DMS 273 treated with DMSO at 0.1 percent for 48 hours (cell line): ENCODE data around the gene YEATS4.
"Not testable (repeated sequence)": the region's sequence is repeated elsewhere in the genome, so short reads cannot be mapped to it uniquely, and the experiment has no call there.

Experiments used
- DNase-seq: peaks from one replicate; lab custom pipeline; 2025; lab: John Stamatoyannopoulos, UW

The YEATS4 gene

DNA sequence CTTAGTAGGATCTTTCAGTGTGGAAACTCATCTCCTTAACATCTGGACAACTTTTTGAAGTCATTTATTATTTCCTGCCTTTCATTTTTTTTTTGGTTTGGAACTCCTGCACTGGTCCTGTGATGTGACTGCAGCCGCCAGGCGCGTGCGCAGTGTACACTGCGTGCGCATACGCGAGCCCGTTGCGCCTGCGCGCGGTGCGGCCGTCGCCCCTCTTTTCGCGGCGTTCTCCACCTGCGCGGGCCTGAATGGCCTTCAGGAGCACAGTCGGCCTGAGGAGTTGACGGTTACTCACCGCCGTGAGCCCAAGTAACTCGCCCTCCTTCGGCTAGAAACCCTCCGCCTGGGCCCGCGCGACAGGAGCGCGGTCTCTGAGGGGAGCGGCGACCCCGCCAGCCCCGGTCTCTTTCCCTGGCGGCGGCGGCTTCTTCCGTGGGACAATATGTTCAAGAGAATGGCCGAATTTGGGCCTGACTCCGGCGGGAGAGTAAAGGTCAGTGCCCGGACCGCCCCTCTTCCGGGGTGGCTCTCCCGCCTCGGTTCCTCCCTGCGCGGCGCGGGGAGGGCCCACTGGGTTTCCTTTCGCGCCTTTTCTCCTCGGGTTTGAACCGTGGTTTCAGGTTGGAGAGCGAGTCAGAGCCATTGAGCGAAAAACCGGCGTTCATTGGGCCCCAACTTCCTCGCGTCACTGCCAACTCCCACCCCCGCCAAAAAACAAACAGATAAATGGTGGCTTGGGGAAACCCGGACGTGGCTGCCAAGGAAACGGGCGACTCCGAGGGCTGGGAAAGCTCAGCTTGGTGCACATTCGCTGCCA, at the start of gene YEATS4:
TSS of gene YEATS4 (plus strand) at position 213 of the 817 bp plus-strand sequence. CDS start at position 443, 230 bp downstream.
- DNase-seq, result peak; percentile 86

DNA sequence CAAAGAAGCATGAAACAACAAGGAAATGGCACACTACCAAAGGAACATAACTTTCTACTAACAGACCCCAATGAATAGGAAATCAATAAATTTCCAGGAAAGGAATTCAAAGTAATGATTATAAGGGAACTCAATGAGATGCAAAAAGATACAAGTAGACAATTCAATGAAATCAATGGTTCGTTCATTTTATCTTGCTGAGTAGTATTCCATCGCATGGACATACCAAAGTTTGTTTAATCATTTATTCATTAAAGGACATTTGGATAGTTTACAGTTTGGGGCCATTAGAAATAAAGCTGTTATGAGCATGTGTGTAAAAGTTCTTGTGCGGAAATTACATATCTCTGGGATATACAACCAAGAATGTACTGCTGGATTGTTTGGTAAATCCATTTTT, 46.3 kb upstream of the YEATS4 start:
- no peak for DNase-seq

DNA sequence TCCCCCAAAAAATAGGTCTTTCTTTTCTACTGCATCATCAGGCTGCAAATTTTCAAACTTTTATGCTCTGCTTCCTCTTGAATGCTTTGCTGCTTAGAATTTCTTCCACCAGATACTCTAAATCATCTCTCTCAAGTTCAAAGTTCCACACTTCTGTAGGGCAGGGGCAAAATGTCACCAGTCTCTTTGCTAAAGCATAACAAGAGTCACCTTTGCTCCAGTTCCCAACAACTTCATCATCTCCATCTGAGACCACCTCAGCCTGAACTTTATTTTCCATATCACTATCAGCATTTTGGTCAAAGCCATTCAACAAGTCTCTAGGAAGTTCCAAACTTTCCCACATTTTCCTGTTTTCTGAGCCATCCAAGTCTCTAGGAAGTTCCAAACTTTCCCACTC, 42.8 kb upstream of the YEATS4 start:
- DNase-seq, result not testable (repeated sequence)

DNA sequence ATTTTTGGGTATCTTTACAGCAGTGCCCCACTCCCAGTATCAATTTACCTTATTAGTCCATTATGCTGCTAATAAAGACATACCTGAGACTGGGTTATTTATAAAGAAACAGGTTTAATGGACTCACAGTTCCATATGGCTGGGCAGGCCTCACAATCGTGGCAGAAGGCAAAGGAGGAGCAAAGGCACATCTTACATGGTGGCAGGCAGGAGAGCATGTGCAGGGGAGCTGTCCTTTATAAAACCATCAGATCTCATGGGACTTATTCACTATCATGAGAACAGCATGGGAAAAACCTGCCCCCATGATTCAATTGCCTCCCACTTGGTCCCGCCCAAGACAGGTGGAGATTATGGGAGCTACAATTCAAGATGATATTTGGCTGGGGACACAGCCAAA, 42.3 kb upstream of the YEATS4 start:
- not testable (repeated sequence) for DNase-seq

DNA sequence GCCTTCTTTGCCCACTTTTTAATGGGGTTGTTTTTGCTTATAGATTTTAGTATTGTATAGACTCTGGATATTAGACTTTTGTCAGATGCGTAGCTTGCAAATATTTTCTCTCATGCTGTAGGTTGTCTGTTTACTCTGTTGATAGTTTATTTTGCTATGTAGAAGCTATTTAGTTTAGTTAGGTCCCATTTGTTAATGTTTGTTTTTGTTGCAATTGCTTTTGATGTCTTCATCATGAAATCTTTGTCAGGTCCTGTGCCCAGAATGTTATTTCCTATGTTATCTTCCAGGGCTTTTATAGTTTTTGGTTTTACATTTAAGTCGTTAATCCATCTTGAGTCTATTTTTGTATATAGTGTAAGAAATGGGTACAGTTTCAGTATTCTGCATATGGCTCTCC, 41.3 kb upstream of the YEATS4 start:
- DNase-seq, result no peak

DNA sequence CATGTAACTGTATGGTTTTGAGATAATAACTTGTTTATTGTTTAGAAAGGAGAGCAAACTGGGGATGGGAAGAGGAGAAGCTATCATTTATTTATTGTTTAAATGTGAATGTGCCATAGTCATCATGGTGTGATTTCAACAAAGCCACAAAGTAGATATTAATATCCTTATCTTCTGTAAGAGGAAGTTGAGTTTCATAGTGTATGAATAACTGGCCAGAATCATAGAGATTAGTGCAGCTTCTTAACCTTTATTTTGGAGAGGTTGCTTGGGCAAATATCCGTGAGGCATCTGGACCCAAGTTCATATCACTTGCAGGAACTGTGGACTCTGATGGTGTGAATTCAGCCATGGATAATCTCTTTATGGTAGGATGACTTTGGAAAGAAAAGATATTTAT, 38.2 kb upstream of the YEATS4 start:
- no peak for DNase-seq

DNA sequence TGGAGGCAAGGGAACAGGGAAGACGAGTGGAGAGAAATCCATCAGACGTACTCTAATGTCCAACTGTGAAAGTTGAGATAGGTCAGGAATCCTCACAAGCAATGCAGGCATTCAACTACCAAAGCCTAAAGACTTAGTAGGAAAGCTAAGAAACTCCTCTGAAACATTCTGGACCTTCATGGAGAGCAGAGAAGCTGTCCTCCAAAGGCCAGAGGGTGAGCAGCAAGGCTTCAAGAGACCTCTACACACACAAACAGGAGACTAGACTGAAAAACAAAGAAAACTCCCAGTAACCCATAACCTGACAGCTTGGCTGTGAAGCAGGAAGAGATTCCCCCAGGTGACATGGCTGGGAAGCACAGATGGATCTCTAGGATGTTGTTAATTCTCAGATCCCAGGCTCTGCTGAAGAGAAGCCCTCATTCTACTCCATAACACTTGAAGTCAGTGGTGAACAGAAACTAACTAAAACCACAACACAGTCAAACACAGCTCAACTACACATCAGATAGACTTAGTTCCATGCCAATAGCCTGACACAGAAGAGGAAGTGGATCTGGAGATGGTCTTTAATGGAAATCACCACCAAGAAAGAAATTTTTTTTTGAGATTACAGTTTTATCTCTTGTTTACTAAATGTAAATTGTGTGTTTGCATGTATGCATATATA, 34.6 kb upstream of the YEATS4 start:
- DNase-seq, result no peak

DNA sequence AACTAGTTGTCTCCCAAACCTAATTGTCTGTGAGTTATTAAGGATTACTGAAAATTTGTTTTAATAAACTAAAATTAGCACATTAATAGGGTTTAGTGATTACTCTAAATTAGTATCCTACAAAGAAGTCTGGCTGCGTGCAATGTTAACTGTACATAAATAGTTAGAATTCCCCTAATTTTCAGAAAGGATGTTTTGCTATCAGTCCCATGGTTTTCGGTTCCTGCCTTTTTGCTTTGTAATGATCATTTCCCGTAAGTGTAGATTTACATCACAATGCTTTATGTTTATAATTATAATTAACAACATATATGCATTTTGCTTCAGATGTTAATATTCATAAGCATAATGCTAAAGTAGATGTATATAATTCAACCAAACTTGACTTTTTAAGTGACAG, 31.1 kb upstream of the YEATS4 start:
- DNase-seq, result no peak

DNA sequence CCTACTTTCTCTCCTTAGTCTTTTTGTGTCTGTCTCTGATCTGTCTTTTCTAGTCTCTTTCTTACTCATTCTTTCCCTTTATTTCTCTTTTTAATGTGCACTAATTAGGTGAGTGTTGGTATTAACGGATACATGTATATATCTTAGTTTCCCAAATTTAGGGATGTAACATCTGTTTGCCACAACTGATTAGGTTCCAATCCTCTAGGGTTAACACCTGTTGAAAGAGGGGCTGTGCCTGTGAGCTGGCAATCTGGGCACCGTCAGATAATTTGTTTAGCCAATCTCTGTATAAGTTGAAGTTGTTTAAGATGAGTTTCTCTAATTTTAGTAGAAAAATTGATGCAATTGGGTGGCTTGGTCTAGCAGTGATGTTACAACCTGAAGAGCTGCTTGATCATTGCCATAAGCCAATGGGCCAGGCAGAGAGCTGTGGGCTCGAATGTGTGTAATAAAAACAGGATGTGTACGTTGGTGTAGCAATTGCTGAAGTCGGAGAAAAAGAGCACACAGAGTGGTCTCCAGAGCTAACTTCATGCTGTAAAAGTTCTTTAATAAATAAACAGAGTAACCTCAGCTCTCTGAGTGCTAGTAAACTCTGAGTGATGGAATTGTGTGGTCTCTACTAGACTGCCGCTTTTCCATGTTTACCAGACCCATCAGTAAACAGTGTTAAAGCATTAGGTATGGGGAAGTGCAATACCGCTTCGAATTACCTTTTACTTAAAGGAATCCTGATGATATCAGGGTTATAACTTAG, 29.7 kb upstream of the YEATS4 start:
- no peak for DNase-seq

DNA sequence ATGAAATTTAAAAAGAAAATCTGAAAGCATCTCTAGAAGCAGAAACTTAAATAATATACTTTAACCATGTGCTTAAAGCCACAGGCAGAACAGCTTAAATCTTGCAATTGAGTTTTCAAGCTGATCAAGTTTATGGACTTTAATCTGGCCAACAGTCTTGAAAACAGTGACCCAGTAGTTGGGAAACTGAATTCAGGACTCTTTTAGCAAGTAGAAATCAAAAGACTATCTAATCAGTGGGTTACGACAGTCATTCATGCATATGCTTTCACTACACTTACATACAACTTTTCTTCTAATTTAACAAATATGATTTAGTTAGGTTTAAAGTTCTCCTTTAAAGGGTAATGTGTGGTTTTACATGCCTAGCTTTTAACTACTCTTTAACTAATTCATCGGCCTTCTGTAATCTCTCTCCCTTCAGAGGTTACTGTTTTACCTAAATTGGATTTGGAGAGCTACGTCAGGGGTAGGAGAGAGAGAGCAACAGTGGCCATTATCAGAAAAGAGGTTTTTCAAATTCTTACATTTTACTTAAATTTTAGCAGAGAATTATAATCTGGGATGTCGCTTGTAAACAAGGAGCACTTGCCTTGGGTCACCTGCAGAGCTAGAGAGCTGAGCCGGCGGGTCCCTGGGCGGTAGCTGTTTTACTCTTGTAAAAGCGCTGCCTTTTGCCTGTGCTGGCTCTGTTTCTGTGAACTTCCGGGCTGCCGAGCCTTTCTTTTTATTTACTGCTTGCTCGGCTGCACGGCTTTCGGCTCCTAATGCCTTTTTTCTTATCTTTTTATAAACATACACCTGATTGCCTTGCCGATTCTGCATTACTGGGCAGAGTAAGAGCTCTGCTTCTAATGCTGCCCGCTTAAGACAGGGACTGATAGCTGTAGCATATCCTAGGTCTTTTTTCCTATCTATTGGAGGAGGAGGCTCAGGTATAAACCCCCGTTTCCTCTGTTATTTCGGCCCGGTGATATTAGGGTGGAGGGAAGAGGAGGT, 28.8 kb upstream of the YEATS4 start:
- DNase-seq, result no peak

DNA sequence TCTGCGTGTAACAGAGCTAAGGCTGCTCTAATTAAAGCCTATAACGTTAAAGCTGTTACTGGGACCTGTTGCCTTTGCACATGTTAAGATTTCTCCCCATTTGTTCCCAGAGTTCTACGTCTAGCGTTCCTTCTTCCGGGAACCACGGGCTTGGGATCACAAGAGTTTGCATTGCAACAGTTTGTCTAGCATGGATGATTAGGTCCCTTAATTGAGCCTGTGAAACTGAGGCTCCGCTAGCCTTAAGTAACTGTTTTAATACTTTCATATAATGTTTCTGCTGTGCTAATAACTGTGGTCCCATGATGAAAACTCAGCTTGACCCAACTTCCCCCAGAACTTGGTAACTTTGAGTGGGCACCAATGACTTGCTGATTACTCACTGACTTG, 28.0 kb upstream of the YEATS4 start:
- DNase-seq, result no peak

DNA sequence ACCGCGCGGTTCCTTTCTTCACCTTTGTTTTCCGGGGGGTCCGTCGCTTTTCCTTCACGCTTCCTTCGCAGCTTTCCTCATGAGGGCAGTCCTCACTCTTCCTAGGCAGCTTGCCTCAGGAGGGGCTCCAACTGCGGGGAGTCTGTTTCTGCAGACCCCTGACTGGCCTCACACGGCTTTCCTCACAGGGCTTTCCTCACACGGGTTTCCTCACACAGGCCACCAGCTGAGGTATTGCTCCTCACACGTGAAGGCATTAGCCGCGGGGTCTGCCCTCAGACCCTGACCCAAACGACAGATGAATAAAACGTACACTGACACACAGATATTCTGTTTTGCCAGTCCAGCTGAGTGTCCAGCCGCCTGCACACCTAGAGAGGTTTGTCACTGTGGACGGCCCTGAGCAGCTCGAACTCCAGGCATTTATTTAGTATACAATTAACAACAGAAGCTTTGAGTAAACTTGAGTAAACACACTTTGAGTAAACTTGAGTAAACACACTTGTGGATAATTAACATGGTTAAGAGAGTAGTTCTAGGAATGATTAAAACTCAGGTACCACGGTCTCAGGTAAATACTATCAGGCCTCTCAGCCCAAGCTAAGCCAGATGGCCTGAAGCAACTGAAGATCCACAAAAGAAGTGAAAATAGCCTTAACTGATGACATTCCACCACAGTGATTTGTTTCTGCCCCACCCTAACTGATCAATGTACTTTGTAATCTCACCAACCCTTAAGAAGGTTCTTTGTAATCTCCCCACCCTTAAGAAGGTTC, 27.4 kb upstream of the YEATS4 start:
- no peak for DNase-seq

DNA sequence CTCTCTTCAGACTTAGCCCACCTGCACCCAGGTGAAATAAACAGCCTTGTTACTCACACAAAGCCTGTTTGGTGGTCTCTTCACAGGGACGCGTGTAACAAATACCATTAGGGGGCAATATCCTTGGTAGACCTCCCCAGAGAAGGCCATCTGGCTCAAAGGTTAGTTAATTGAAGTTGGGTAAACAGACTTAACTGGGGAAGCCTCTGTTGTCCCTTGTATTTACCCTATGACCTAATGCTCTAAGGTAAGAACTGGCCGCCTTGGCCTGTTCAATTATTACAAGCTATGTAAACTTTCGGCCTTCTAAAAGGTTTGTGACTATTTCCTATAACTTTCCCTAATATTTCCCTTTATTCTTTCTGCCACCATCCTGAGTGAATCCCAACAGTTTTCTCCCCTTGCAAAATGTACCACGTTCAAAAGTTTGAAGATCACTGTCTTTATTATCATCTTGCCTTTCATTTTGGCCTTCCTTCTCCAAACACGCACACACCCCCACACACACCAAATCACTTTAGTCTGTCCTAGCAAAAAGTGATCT, 26.7 kb upstream of the YEATS4 start:
- DNase-seq, result no peak

DNA sequence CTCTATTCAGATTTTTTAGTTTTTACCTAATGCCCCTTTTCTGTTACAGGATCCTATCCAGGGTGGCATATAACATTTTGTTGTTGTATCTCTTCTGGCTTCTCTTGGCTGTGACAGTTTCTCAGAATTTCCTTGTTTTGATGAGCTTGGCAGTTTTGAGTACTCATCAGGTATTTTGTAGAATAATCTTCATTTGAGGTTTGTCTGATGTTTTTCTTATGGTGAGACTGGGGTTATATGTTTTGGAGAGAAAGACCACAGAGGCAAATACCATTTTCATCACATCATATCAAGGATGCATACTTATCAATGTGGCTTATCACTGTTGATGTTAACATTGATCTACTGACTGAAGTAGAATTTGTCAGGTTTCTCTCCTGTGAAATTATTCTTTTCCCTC, 25.4 kb upstream of the YEATS4 start:
- no peak for DNase-seq

DNA sequence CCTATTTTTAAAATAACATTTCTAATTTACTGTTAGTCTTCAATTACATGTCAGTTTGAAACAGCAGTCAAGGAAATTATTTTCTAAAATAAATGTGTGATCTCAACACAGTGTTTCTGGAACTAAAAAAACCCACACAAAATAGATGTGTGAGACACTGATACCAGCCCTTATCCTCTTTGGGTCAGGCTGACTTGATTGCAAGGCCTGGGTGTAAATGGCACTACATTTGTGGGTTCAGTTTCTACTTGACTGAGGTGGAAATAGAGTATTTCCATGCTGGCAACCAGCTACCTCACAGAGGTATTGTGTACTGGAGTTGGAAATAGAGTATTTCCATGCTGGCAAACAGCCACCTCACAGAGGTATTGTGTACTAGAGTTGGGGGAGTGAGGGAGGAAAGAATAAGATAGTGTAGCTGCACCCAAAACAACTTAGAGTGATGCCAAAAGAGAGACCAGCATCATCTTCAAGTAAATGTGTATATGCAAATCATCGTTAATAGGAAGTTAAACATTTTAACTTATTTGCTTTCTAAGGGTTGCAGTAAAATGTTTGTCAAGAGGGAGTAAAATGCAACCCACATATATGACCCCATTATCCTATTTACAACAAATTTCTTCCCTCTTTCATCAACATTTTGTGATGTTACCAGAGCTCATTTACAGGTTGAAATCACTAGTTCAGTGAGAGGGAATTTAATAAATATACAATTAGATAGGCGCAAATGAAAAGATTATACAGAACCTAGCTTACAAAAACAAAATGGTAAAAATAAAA, 22.0 kb upstream of the YEATS4 start:
- no peak for DNase-seq

DNA sequence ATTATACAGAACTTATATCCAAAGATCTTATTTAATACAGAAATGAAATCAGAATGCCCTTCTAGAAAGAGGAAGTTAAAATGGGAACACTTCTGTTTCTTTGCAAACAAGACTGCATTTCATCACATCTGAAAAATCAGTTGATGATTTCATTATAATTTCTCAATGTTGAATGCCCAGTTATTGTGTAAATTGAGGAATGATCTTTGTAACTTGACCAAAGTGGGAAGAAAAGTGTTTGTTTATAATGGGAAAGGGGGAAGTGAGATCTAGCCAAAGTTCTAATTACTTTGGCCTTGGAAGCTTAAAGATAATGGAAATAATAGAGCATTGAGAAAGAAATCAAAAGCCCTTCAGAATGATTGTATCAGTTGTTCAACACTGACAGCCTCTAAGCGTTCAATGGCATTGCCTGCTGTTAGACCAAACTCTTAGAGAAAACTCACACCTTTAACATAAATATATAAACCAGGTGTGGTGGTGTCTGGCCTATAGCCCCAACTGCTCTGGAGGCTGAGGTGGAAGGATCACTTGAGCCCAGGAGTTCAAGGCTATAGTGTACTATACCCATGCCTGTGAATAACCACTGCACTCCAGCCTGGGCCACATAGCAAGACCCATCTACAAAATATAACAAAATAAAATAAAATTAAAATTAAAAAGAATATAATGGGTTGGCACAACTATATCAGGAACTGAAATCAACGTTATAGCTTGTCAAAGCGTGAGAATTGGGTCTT, 21.3 kb upstream of the YEATS4 start:
- DNase-seq, result no peak

DNA sequence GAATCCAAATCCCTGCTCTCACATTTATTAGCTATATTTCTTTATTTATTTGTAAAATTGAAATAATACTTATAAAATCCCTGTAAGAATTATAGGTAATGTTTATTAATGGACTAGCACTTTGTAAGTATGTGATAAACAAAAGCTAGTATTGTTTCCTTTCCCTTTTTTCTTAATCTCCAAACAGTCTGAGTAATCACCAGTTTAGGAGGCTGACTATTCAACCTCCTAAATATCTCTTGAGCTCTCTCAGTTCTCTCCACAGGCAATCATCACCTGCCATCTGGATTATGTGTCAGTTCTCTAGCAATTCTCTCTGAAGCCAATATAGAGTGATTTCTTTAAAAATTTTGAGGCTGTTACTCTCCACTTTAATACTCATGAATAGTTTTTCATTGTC, 20.6 kb upstream of the YEATS4 start:
- no peak for DNase-seq

DNA sequence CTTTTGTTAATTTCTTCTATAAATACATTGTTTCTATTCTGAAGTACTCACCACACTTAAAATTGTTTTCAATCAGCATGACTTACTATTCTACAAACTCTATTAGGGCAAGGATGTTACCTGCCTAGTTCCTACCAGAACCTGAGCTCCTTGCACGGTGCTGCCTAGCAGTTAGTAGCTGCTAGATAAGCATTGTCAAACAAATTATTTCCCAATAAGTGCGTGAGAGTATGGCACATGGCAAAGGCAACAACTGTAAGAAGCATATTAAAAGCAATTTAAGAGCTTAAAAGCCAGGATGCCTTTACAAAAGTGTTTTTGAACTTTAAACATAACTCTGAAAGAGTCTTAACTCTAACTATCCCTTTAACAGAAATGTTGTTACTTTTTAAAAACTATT, 19.5 kb upstream of the YEATS4 start:
- no peak for DNase-seq

DNA sequence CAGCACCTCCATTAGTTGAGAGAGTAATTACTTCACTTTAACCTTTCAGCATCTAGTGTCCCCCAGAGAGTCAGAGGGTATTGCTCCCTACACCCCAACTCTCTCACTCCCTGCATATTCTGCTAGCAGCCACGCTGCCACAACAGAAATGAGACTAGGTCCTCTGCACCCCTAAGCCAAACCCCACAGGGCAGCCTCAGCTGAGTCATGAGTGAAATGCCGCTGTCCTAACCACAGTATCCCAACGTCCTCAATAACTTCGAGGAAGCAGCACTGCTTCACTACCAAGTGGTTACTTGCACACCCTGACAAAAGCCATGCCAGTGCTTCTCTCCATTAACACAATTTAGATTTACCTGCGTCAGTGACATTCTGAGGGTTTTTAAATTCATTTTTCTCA, 18.2 kb upstream of the YEATS4 start:
- DNase-seq, result no peak
